H1 (cell line): Measurements from ENCODE around the gene RANBP17. TPM values are rescaled to one million over a fixed set of nuclear protein-coding genes. Genes with fewer than 3 reads are reported as not detected.

Experiments
- CTCF ChIA-PET: fragments of 300-600 bp; sonication (Branson Sonifier 250); formaldehyde crosslinking; loops from one replicate; lab custom pipeline; 2021; ENCODE audit not compliant: partially characterized antibody; lab: Charles Lee
- POLR2A ChIA-PET: fragments of 300-600 bp; sonication (Branson Sonifier 250); formaldehyde crosslinking; loops from one replicate; lab custom pipeline; 2021; ENCODE audit warnings: inconsistent platforms; ENCODE audit not compliant: partially characterized antibody; lab: Charles Lee
- DNase-seq, 2 experiments: peaks; one replicate each; pipeline versions ENCODE4 v3.0.0 to v3.0.0-alpha.2; 2010 to 2022; ENCODE audit warnings: low spot score in 2 of 2, low read depth in 1 of 2, mixed read lengths in 1 of 2
- FAIRE-seq: peaks from 2 replicates; lab custom pipeline; 2011; peaks lifted over from hg19 to GRCh38; lab: Jason Lieb, UNC
- H2AFZ ChIP-seq: 2 replicates; pipeline ENCODE4 v1.8.1; 2012; ENCODE audit warnings: low read length, inconsistent platforms
- H2AK5ac ChIP-seq: 2 replicates; pipeline ENCODE4 v1.6.1; 2013; ENCODE audit warnings: low read depth, low read length
- H2BK120ac ChIP-seq: replicated peaks from 2 replicates; pipeline ENCODE3; 2013; ENCODE audit warnings: low read depth, low read length, inconsistent platforms
- H2BK12ac ChIP-seq: 2 replicates; pipeline ENCODE4 v1.6.1; 2013; ENCODE audit warnings: low read depth, low read length
- H2BK15ac ChIP-seq: 2 replicates; pipeline ENCODE4 v1.6.1; 2013; ENCODE audit warnings: low read length
- H2BK20ac ChIP-seq: 2 replicates; pipeline ENCODE4 v1.6.1; 2013; ENCODE audit warnings: low read length
- H2BK5ac ChIP-seq: 2 replicates; pipeline ENCODE4 v1.6.1; 2013; ENCODE audit warnings: low read depth, low read length
- H3K14ac ChIP-seq: 2 replicates; pipeline ENCODE4 v1.6.1; 2013; ENCODE audit warnings: inconsistent platforms; ENCODE audit not compliant: insufficient read length
- H3K18ac ChIP-seq: 2 replicates; pipeline ENCODE4 v1.6.1; 2013; ENCODE audit warnings: low read length; ENCODE audit errors: extremely low read depth
- H3K23ac ChIP-seq: 2 replicates; pipeline ENCODE4 v1.6.1; 2013; ENCODE audit warnings: inconsistent platforms; ENCODE audit not compliant: insufficient read length
- H3K23me2 ChIP-seq: 2 replicates; pipeline ENCODE4 v1.6.1; 2013; ENCODE audit warnings: low read depth, low read length
- H3K27ac ChIP-seq: 2 replicates; pipeline ENCODE4 v1.6.1; 2011; ENCODE audit warnings: low read depth, low read length, inconsistent platforms
- H3K27me3 ChIP-seq, 4 experiments: replicated peaks in 1 of 4; 1 replicate in 1 of 4; 2 replicates in 3 of 4; pipeline versions ENCODE4 v1.6.1 to v1.8.1; 2011 to 2013; ENCODE audit warnings: low read length in 3 of 4, mild to moderate bottlenecking in 3 of 4, inconsistent platforms in 2 of 4, mixed read lengths in 2 of 4, moderate library complexity in 1 of 4; ENCODE audit not compliant: control insufficient read depth in 3 of 4, insufficient read depth in 3 of 4; ENCODE audit errors: extremely low read depth in 1 of 4
- H3K36me3 ChIP-seq, 4 experiments: 2 replicates each; pipeline versions ENCODE4 v1.6.1 to v1.8.1; 2011 to 2013; ENCODE audit warnings: mild to moderate bottlenecking in 4 of 4, low read length in 3 of 4, moderate library complexity in 2 of 4, control low read depth in 1 of 4, inconsistent platforms in 1 of 4; ENCODE audit not compliant: insufficient read depth in 4 of 4, control insufficient read depth in 2 of 4
- H3K4ac ChIP-seq: replicated peaks from 2 replicates; pipeline ENCODE3; 2013; ENCODE audit warnings: low read length, low read depth, mixed read lengths, inconsistent platforms; ENCODE audit not compliant: insufficient read length
- H3K4me1 ChIP-seq, 4 experiments: replicated peaks in 1 of 4; 1 replicate in 1 of 4; 2 replicates in 3 of 4; pipeline versions ENCODE4 v1.6.1 to v1.8.1; 2011 to 2013; ENCODE audit warnings: low read length in 3 of 4, inconsistent platforms in 2 of 4, mixed read lengths in 1 of 4; ENCODE audit not compliant: insufficient read depth in 4 of 4, control insufficient read depth in 3 of 4
- H3K4me2 ChIP-seq, 2 experiments: 2 replicates each; pipeline versions ENCODE4 v1.6.1 to v1.8.1; 2011 to 2013; ENCODE audit warnings: low read depth in 2 of 2, low read length in 2 of 2, control low read depth in 1 of 2, inconsistent platforms in 1 of 2, mild to moderate bottlenecking in 1 of 2; ENCODE audit not compliant: insufficient read depth in 1 of 2
- H3K4me3 ChIP-seq, 4 experiments: fragments of 200-600, 300-600 bp in 1 of 4; sonication (generic), shearing (Covaris generic), sonication (Bioruptor Twin) in 1 of 4; 2 replicates each; pipeline versions ENCODE4 v1.5.1 to v1.8.1; 2011 to 2016; ENCODE audit warnings: low read length in 4 of 4, low read depth in 3 of 4, control low read depth in 2 of 4, inconsistent platforms in 2 of 4, mild to moderate bottlenecking in 2 of 4, mixed read lengths in 1 of 4, moderate library complexity in 1 of 4; ENCODE audit not compliant: insufficient read depth in 2 of 4; ENCODE audit errors: extremely low read depth in 1 of 4
- H3K56ac ChIP-seq: replicated peaks from 2 replicates; pipeline ENCODE3; 2013; ENCODE audit warnings: low read depth, mild to moderate bottlenecking, mixed read lengths, low read length, inconsistent platforms; ENCODE audit not compliant: insufficient read length
- H3K79me1 ChIP-seq: 2 replicates; pipeline ENCODE4 v1.6.1; 2013; ENCODE audit warnings: low read depth, low read length, control low read depth
- H3K79me2 ChIP-seq, 2 experiments: 2 replicates each; pipeline versions ENCODE4 v1.6.1 to v1.8.1; 2012 to 2013; ENCODE audit warnings: low read length in 2 of 2, mild to moderate bottlenecking in 2 of 2, inconsistent platforms in 1 of 2; ENCODE audit not compliant: insufficient read depth in 2 of 2, control insufficient read depth in 1 of 2
- H3K9ac ChIP-seq, 4 experiments: replicated peaks in 1 of 4; 1 replicate in 1 of 4; 2 replicates in 3 of 4; pipeline versions ENCODE4 v1.6.1 to v1.8.1; 2011 to 2013; ENCODE audit warnings: low read depth in 3 of 4, low read length in 3 of 4, control low read depth in 2 of 4, mild to moderate bottlenecking in 2 of 4, moderate library complexity in 2 of 4, inconsistent platforms in 1 of 4; ENCODE audit errors: extremely low read depth in 1 of 4
- H3K9me3 ChIP-seq, 2 experiments: 2 replicates each; pipeline versions ENCODE4 v1.6.1 to v1.8.1; 2012 to 2013; ENCODE audit warnings: mild to moderate bottlenecking in 2 of 2, moderate library complexity in 2 of 2, control low read depth in 1 of 2, inconsistent platforms in 1 of 2, low read depth in 1 of 2, low read length in 1 of 2, mixed read lengths in 1 of 2; ENCODE audit not compliant: insufficient read depth in 2 of 2
- H4K20me1 ChIP-seq, 2 experiments: replicated peaks in 1 of 2; 2 replicates each; pipeline versions ENCODE3 to v1.8.1; 2011 to 2013; ENCODE audit warnings: inconsistent platforms in 2 of 2, low read length in 2 of 2, mild to moderate bottlenecking in 1 of 2; ENCODE audit not compliant: insufficient read depth in 2 of 2, control insufficient read depth in 1 of 2
- H4K5ac ChIP-seq: 2 replicates; pipeline ENCODE4 v1.6.1; 2013; ENCODE audit warnings: low read length, low read depth, mixed read lengths, inconsistent platforms; ENCODE audit not compliant: insufficient read length
- H4K8ac ChIP-seq: 2 replicates; pipeline ENCODE4 v1.8.0; 2013; ENCODE audit warnings: mild to moderate bottlenecking, moderate library complexity, low read length, inconsistent platforms; ENCODE audit not compliant: insufficient read depth; ENCODE audit errors: extremely low read depth
- H4K91ac ChIP-seq: replicated peaks from 2 replicates; pipeline ENCODE3; 2013; ENCODE audit warnings: low read length, mixed read lengths, inconsistent platforms; ENCODE audit not compliant: insufficient read length
- BACH1 ChIP-seq: IDR thresholded peaks from 2 replicates; pipeline ENCODE4 v1.6.1; 2012; ENCODE audit warnings: low read length, improper control_type of control experiment
- CBX8 ChIP-seq: fragments of 300-800, 300-1000 bp; sonication (generic); IDR thresholded peaks from 2 replicates; pipeline ENCODE4 v1.7.1; 2016; ENCODE audit warnings: low read depth, low read length, borderline replicate concordance
- CHD1 ChIP-seq: IDR thresholded peaks from 2 replicates; pipeline ENCODE4 v1.6.1; 2012; ENCODE audit warnings: low read depth, low read length, improper control_type of control experiment
- JUND ChIP-seq: IDR thresholded peaks from 2 replicates; pipeline ENCODE4 v1.6.1; 2011; ENCODE audit warnings: mild to moderate bottlenecking, improper control_type of control experiment, low read length
- KDM5A ChIP-seq: fragments of 200-600 bp; IDR thresholded peaks from 2 replicates; pipeline ENCODE4 v1.7.1; 2012; ENCODE audit warnings: mild to moderate bottlenecking, low read length, inconsistent platforms, mixed read lengths
- MAFK ChIP-seq: IDR thresholded peaks from 2 replicates; pipeline ENCODE4 v1.6.1; 2012; ENCODE audit warnings: low read depth, mild to moderate bottlenecking, improper control_type of control experiment, low read length
- NRF1 ChIP-seq: IDR thresholded peaks from 2 replicates; pipeline ENCODE4 v1.6.1; 2011; ENCODE audit warnings: mild to moderate bottlenecking, low read depth, low read length, improper control_type of control experiment
- SAP30 ChIP-seq: fragments of 300-600 bp; sonication (generic); IDR thresholded peaks from 2 replicates; pipeline ENCODE4 v1.7.1; 2012; ENCODE audit warnings: low read length, moderate library complexity, mild to moderate bottlenecking, inconsistent platforms; ENCODE audit not compliant: insufficient read depth, insufficient replicate concordance
- SIN3A ChIP-seq, 2 experiments: IDR thresholded peaks in 1 of 2; conservative IDR thresholded peaks in 1 of 2; 2 replicates each; pipeline ENCODE4 v1.6.1; 2011 to 2012; ENCODE audit warnings: low read length in 2 of 2, improper control_type of control experiment in 1 of 2, low read depth in 1 of 2, mild to moderate bottlenecking in 1 of 2
- TBP ChIP-seq: IDR thresholded peaks from 2 replicates; pipeline ENCODE4 v1.6.1; 2011; ENCODE audit warnings: low read depth, low read length, improper control_type of control experiment
- TCF12 ChIP-seq: IDR thresholded peaks from 2 replicates; pipeline ENCODE4 v1.6.1; 2011; ENCODE audit warnings: low read depth, mild to moderate bottlenecking, low read length
- TEAD4 ChIP-seq: IDR thresholded peaks from 2 replicates; pipeline ENCODE4 v1.6.1; 2012; ENCODE audit warnings: low read depth, low read length, inconsistent platforms, mixed read lengths
- USF2 ChIP-seq: IDR thresholded peaks from 2 replicates; pipeline ENCODE4 v1.6.1; 2011; ENCODE audit warnings: low read length, improper control_type of control experiment
- ZNF274 ChIP-seq: IDR thresholded peaks from 2 replicates; pipeline ENCODE4 v1.7.0; 2012; ENCODE audit warnings: low read length, borderline replicate concordance; ENCODE audit errors: extremely low read depth
- WGBS, 2 experiments: shearing (Covaris generic) in 1 of 2; methylation state at CpG; one replicate each; pipeline versions ENCODE4 v1.1.6 to v1.1.7; 2013 to 2015; ENCODE audit warnings: low lambda C conversion rate in 2 of 2, mixed read lengths in 2 of 2, inconsistent platforms in 1 of 2, low coverage in 1 of 2, missing lambda C conversion rate in 1 of 2; ENCODE audit not compliant: insufficient replicate concordance in 2 of 2, insufficient coverage in 1 of 2, insufficient read length in 1 of 2; ENCODE audit errors: extremely low coverage in 1 of 2, missing lambda C conversion rate in 1 of 2; 5-methylcytosine and 5-hydroxymethylcytosine counted together
- polyA plus RNA-seq, 7 experiments: library from polyadenylated mRNA; depleted of rRNA in 3 of 7; stranded (reverse) in 5 of 7; unstranded in 2 of 7; fragments of >200 nt in 5 of 7; fragments of 200-250 nt in 2 of 7; gene quantifications; 1 replicate in 5 of 7; 2 replicates in 1 of 7; 4 replicates in 1 of 7; pipeline versions ENCODE4 v1.2.1 to v1.2.3, GENCODE V29; 2011 to 2013; ENCODE audit warnings: missing spikeins in 2 of 7, mixed read lengths in 2 of 7
- total RNA-seq: library from RNA; stranded (reverse); fragmentation: NEBNext Ultra II Directional; extraction: Animal tissue kit (Norgen Biotek cat#: 25700); gene quantifications from 2 replicates; pipeline ENCODE4 v1.2.1, GENCODE V29; 2021

RANBP17 gene
- total and polyA plus RNA-seq, 2 of the 8 experiments (the other 6 are each of a cell fraction or from before 2014, with no cell fraction given), result 8.6 to 21.3 TPM

- no peak overlapping the region for H2AFZ ChIP-seq
- DNase-seq (no peak), FAIRE-seq (no peak)
- H4K91ac ChIP-seq, result no peak overlapping the region
- no peak overlapping the region for H2AK5ac ChIP-seq
- no peak overlapping the region for H3K18ac ChIP-seq
- ChIA-PET POLR2A (interaction anchor here (1.8 kb wide), 1 partner anchor 13 kb away, joined by 4 read pairs; no protein-coding TSS in a partner anchor), CTCF (interaction anchor here (1.2 kb wide), 2 partner anchors 13 to 27 kb away, joined by 3 to 7 read pairs; no protein-coding TSS in a partner anchor)
- H4K20me1 ChIP-seq, result no peaks in the 10 kb centered on the region
- H2BK20ac ChIP-seq, result no peak overlapping the region
- H2BK5ac ChIP-seq, result no peak overlapping the region
- no peak overlapping the region for H3K14ac ChIP-seq
- no peak overlapping the region for H3K23ac ChIP-seq
- H3K79me1 ChIP-seq, result no peaks in the 10 kb centered on the region
- no peaks in the 10 kb centered on the region for H3K23me2 ChIP-seq
- no peak overlapping the region for H2BK15ac ChIP-seq
- no peak overlapping the region for H4K8ac ChIP-seq
- H3K79me2 ChIP-seq, result no peaks in the 10 kb centered on the region
- no peaks in the 10 kb centered on the region for H3K4me1 ChIP-seq
- H3K9ac ChIP-seq, result no peak overlapping the region
- no peak overlapping the region for H2BK120ac ChIP-seq
- no peak overlapping the region for H2BK12ac ChIP-seq
- no peak overlapping the region for H3K4ac ChIP-seq
- 93% methylated on average over 2 of the region's 2 CpGs; no CpG with 5 or more reads in 1 of the 2 experiments for WGBS, 2 experiments
- H3K27ac ChIP-seq, result no peak overlapping the region
- H3K27me3 ChIP-seq, result no peaks in the 10 kb centered on the region
- H3K56ac ChIP-seq, result no peak overlapping the region
- H3K4me3 ChIP-seq, result no peak overlapping the region
- H4K5ac ChIP-seq, result no peak overlapping the region
- peaks cover 0 to 4% (median 0%) of the 10 kb centered on the region in 4 experiments; a peak in 2 of 8 replicates for H3K36me3 ChIP-seq
- H3K9me3 ChIP-seq, result no peaks in the 10 kb centered on the region; a peak in 1 of 4 replicates
- no peak overlapping the region for H3K4me2 ChIP-seq
- no peak for TF ChIP-seq BACH1
- no peak for TF ChIP-seq KDM5A
- TF ChIP-seq CHD1, result no peak
- no peak for TF ChIP-seq JUND
- no peak for TF ChIP-seq CBX8
- TF ChIP-seq ZNF274, result no peak
- no peak for TF ChIP-seq NRF1
- TF ChIP-seq SIN3A (conservative IDR thresholded peaks at IDR 0.05 in 1 of 2, IDR thresholded peaks at IDR 0.05 in 1 of 2; ENCODE audit: low read depth in 1 of 2, low read length in 2 of 2), result no peak
- no peak for TF ChIP-seq SAP30
- TF ChIP-seq TEAD4, result no peak
- no peak for TF ChIP-seq MAFK
- no peak for TF ChIP-seq TBP
- TF ChIP-seq USF2, result no peak
- TF ChIP-seq TCF12, result no peak
Observed at GRCh38 chr5:171246231-171246630, 384.4 kb downstream of the RANBP17 start.
